ENCODE data around the gene ANKRD34B. TPM values are rescaled to one million over a fixed set of nuclear protein-coding genes. Genes with fewer than 3 reads are reported as not detected.
A peak's percentile ranks its signal among the peaks of the same experiment; 100 is the strongest.

The ANKRD34B gene
- total RNA-seq, 1 donor from 2014 or later: 1.2 TPM

- no peak for TF ChIP-seq CTCF (conservative IDR thresholded peaks at IDR 0.05; ENCODE audit: low read depth, low read length)
- no peak overlapping the region for H3K4me3 ChIP-seq (ENCODE audit: low read depth, low read length)
- no peak for DNase-seq (ENCODE audit: low read depth)
Measured at GRCh38 chr5:80576383-80576782, 6.3 kb upstream of the ANKRD34B start.

GRCh38 chr5:80573062-80573461 is 3.0 kb upstream of the ANKRD34B start:
- no peak for TF ChIP-seq CTCF (conservative IDR thresholded peaks at IDR 0.05; ENCODE audit: low read depth, low read length)

GRCh38 chr5:80569086-80569960 is 757 bp downstream of the ANKRD34B start:
- TF ChIP-seq CTCF (conservative IDR thresholded peaks at IDR 0.05; ENCODE audit: low read depth, low read length): no peak
- no peak for DNase-seq (ENCODE audit: low read depth)
- peak overlapping the region; percentile 52 for H3K4me3 ChIP-seq (ENCODE audit: low read depth, low read length)

More at GRCh38 chr5:80573062-80573461, 3.0 kb upstream of the ANKRD34B start:
- no peak for DNase-seq (ENCODE audit: low read depth)
- H3K4me3 ChIP-seq (ENCODE audit: low read depth, low read length): no peak overlapping the region

- no peak for TF ChIP-seq CTCF (conservative IDR thresholded peaks at IDR 0.05; ENCODE audit: low read depth, low read length)
- no peak for DNase-seq (ENCODE audit: low read depth)
- H3K4me3 ChIP-seq (ENCODE audit: low read depth, low read length): no peak overlapping the region
Measured at GRCh38 chr5:80568251-80568650, 1.8 kb downstream of the ANKRD34B start.

GRCh38 chr5:80566711-80567259 is 3.3 kb downstream of the ANKRD34B start:
- no peak overlapping the region for H3K4me3 ChIP-seq (ENCODE audit: low read depth, low read length)
- no peak for DNase-seq (ENCODE audit: low read depth)
- no peak for TF ChIP-seq CTCF (conservative IDR thresholded peaks at IDR 0.05; ENCODE audit: low read depth, low read length)

GRCh38 chr5:80565330-80565729 is 4.8 kb downstream of the ANKRD34B start:
- no peak overlapping the region for H3K4me3 ChIP-seq (ENCODE audit: low read depth, low read length)
- DNase-seq (ENCODE audit: low read depth): peak; percentile 72
- no peak for TF ChIP-seq CTCF (conservative IDR thresholded peaks at IDR 0.05; ENCODE audit: low read depth, low read length)

Data from epithelial cell of proximal tubule (primary cell).